ENCODE measurements around the gene VAC14. TPM values are rescaled to one million over a fixed set of nuclear protein-coding genes. Genes with fewer than 3 reads are reported as not detected.

Gene VAC14
- total RNA-seq, 1 donor from 2014 or later, result 38.4 TPM

GRCh38 chr16:70662991-70663523 lies 137.9 kb downstream of the VAC14 start:
- Mint-ChIP-seq H3K36me3 (ENCODE audit: insufficient read depth) (peaks cover 20% of the 10 kb centered on the region), H3K27me3 (no peaks in the 10 kb centered on the region), H3K4me1 (ENCODE audit: low read depth) (no peaks in the 10 kb centered on the region), H3K27ac (no peak overlapping the region), H3K4me3 (ENCODE audit: low read depth) (no peak overlapping the region), H3K9me3 (ENCODE audit: low read depth) (no peaks in the 10 kb centered on the region)
- no peak for TF ChIP-seq CTCF (IDR thresholded peaks at IDR 0.05; ENCODE audit: unreplicated experiment)
- no peak for DNase-seq (ENCODE audit: low spot score, unreplicated experiment)

- Mint-ChIP-seq H3K4me3 (ENCODE audit: low read depth) (no peak overlapping the region), H3K27me3 (no peaks in the 10 kb centered on the region), H3K4me1 (ENCODE audit: low read depth) (no peaks in the 10 kb centered on the region), H3K36me3 (ENCODE audit: insufficient read depth) (peaks cover 13% of the 10 kb centered on the region), H3K9me3 (ENCODE audit: low read depth) (no peaks in the 10 kb centered on the region), H3K27ac (no peak overlapping the region)
- TF ChIP-seq CTCF (IDR thresholded peaks at IDR 0.05; ENCODE audit: unreplicated experiment), result no peak
- no peak for DNase-seq (ENCODE audit: low spot score, unreplicated experiment)
These were observed 138.9 kb downstream of the VAC14 start for GRCh38 chr16:70661918-70662641.

GRCh38 chr16:70661534-70661917 lies 139.4 kb downstream of the VAC14 start:
- H3K4me3 Mint-ChIP-seq (ENCODE audit: low read depth), result no peak overlapping the region
- no peak for TF ChIP-seq CTCF (IDR thresholded peaks at IDR 0.05; ENCODE audit: unreplicated experiment)
- H3K27ac Mint-ChIP-seq, result no peak overlapping the region
- H3K9me3 Mint-ChIP-seq (ENCODE audit: low read depth), result no peaks in the 10 kb centered on the region
- peaks cover 10% of the 10 kb centered on the region for H3K36me3 Mint-ChIP-seq (ENCODE audit: insufficient read depth)
- no peak for DNase-seq (ENCODE audit: low spot score, unreplicated experiment)
- H3K27me3 Mint-ChIP-seq, result no peaks in the 10 kb centered on the region
- peaks cover 2% of the 10 kb centered on the region for H3K4me1 Mint-ChIP-seq (ENCODE audit: low read depth)

DNA sequence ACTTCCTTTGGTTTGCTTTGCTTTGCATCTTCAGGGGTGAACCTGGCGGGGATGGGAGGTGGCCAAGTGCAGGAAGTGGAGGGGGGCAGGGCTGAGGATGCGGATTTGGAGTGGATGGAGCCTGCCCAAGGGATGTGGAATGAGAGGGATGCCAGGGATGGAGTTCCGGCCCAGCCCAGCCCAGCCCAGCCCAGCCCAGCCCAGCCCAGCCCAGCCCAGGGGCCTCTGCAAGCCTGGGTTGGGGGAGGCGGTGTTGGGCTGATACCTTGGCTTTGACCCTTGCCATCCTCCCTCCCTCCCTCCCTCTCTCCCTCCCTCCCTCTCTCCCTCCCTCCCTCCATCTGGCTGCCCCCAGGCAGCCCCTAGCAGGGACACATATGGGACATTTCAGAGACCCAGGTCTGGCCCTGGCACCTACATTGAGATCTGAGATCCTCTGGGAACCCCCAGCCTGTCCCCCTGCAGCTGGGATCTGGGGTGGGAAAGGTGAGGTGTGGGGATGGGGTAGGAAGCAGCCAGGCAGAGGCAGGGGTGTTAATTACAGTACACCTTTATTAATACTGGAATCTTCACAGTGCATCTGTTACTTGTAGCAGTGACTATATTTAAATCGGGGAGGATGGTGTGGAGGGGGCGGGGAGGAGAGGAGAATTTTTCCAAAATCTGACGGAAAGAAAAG lies 140.1 kb downstream of the VAC14 start:
- peaks cover 2% of the 10 kb centered on the region for H3K4me1 Mint-ChIP-seq (ENCODE audit: low read depth)

More for the DNA sequence above, 140.1 kb downstream of the VAC14 start:
- peaks cover 3% of the 10 kb centered on the region for H3K36me3 Mint-ChIP-seq (ENCODE audit: insufficient read depth)
- TF ChIP-seq CTCF (IDR thresholded peaks at IDR 0.05; ENCODE audit: unreplicated experiment), result no peak
- no peak overlapping the region for H3K27ac Mint-ChIP-seq
- H3K4me3 Mint-ChIP-seq (ENCODE audit: low read depth), result no peak overlapping the region
- no peaks in the 10 kb centered on the region for H3K9me3 Mint-ChIP-seq (ENCODE audit: low read depth)
- no peaks in the 10 kb centered on the region for H3K27me3 Mint-ChIP-seq
- DNase-seq (ENCODE audit: low spot score, unreplicated experiment), result no peak
